Uterus (tissue), 4 donors: ENCODE results near the gene ERI2. TPM values are rescaled to one million over a fixed set of nuclear protein-coding genes. Genes with fewer than 3 reads are reported as not detected.
"Not testable (repeated sequence)": the region's sequence is repeated elsewhere in the genome, so short reads cannot be mapped to it uniquely, and the experiment has no call there.

Source experiments
- DNase-seq, 2 donors: peaks; one replicate each; pipeline ENCODE4 v3.0.0-alpha.2; 2019 to 2020
- H3K27ac ChIP-seq, 2 donors: fragments of 200-600 bp; sonication (generic); 1 replicate in 1 of 2; 2 replicates in 1 of 2; pipeline ENCODE4 v1.5.1; 2016 to 2018
- H3K27me3 ChIP-seq, 2 donors: fragments of 200-600 bp; sonication (generic); one replicate each; pipeline ENCODE4 v1.5.1; 2018 to 2019; ENCODE audit warnings: control low read depth in 1 of 2
- H3K36me3 ChIP-seq, 2 donors: fragments of 200-600 bp; sonication (generic); one replicate each; pipeline ENCODE4 v1.5.1; 2019; ENCODE audit warnings: control low read depth in 1 of 2
- H3K4me1 ChIP-seq, 2 donors: fragments of 200-600 bp; sonication (generic); one replicate each; pipeline ENCODE4 v1.5.1; 2018 to 2019; ENCODE audit warnings: control low read depth in 1 of 2
- H3K4me3 ChIP-seq, 2 donors: fragments of 200-600 bp; sonication (generic); 1 replicate in 1 of 2; 2 replicates in 1 of 2; pipeline ENCODE4 v1.5.1; 2018 to 2019; ENCODE audit warnings: mild to moderate bottlenecking in 1 of 2
- H3K9me3 ChIP-seq, 2 donors: fragments of 200-600 bp; sonication (generic); one replicate each; pipeline ENCODE4 v1.5.1; 2019; ENCODE audit warnings: control low read depth in 1 of 2
- POLR2A ChIP-seq, 2 donors: fragments of 450-650 bp; IDR thresholded peaks; one replicate each; pipeline ENCODE4 v1.6.1; 2016; ENCODE audit warnings: antibody characterized with exemption in 2 of 2, mild to moderate bottlenecking in 1 of 2, moderate library complexity in 1 of 2
- intact Hi-C: fragments of 100-400 bp; cut with DNase I; formaldehyde crosslinking; loops from one replicate; pipeline ENCODE4 v1.15.1; 2023; ENCODE audit warnings: low total_unique reads
- total RNA-seq, 4 donors: library from RNA; depleted of rRNA in 3 of 4; stranded (reverse); fragments of >200 nt in 3 of 4; gene quantifications; one replicate each; pipeline versions ENCODE4 v1.1.0 to v1.2.4, GENCODE V29; 2014 to 2023
- TF ChIP-seq, protein P1 (sequence below), 4 experiments: fragments of 200-600 bp in 2 of 4; fragments of 450-650 bp in 2 of 4; sonication (generic) in 2 of 4; IDR thresholded peaks; one replicate each; pipeline ENCODE4 v1.5.1; 2016 to 2019; ENCODE audit warnings: antibody characterized with exemption in 4 of 4, mild to moderate bottlenecking in 2 of 4, moderate library complexity in 1 of 4
- donor health status: DM: yes; HTN: yes; CAD: no.

Gene ERI2
- total RNA-seq, 4 donors from 2014 or later: 0.88 to 37.3 (median 5.0) TPM

DNA sequence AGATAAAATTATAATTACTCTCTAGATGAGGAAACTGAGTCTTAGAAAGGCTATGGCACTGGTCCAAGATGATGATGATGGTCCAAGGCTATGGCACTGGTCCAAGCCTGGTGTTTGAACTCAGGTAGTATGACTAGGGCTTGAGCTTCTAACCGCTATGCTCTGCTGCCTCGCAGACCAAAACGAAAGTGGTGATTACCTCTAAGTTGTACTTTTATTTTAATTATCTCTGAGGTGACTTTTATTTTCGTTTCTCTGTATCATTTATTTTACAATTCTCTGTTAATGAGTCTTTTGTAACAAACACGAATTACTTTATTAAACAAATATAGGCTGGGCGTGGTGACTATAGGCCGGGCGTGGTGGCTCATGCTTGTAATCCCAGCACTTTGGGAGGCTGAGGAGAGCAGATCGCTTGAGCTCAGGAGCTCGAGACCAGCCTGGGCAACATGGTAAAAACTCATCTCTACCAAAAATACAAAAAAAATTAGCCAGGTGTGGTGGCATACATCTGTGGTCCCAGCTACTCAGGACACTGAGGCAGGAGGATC lies 5.7 kb upstream of the ERI2 start:
- H3K4me3 ChIP-seq: no peak overlapping the region
- no peaks in the 10 kb centered on the region for H3K4me1 ChIP-seq
- intact Hi-C loops: no loop called here
- no peak overlapping the region for H3K27ac ChIP-seq
- TF ChIP-seq, protein P1, sequence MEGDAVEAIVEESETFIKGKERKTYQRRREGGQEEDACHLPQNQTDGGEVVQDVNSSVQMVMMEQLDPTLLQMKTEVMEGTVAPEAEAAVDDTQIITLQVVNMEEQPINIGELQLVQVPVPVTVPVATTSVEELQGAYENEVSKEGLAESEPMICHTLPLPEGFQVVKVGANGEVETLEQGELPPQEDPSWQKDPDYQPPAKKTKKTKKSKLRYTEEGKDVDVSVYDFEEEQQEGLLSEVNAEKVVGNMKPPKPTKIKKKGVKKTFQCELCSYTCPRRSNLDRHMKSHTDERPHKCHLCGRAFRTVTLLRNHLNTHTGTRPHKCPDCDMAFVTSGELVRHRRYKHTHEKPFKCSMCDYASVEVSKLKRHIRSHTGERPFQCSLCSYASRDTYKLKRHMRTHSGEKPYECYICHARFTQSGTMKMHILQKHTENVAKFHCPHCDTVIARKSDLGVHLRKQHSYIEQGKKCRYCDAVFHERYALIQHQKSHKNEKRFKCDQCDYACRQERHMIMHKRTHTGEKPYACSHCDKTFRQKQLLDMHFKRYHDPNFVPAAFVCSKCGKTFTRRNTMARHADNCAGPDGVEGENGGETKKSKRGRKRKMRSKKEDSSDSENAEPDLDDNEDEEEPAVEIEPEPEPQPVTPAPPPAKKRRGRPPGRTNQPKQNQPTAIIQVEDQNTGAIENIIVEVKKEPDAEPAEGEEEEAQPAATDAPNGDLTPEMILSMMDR (IDR thresholded peaks at IDR 0.05): no peak
- TF ChIP-seq POLR2A (IDR thresholded peaks at IDR 0.05): no peak
- H3K36me3 ChIP-seq: no peaks in the 10 kb centered on the region
- no peaks in the 10 kb centered on the region for H3K27me3 ChIP-seq
- no peaks in the 10 kb centered on the region for H3K9me3 ChIP-seq
- no peak for DNase-seq

DNA sequence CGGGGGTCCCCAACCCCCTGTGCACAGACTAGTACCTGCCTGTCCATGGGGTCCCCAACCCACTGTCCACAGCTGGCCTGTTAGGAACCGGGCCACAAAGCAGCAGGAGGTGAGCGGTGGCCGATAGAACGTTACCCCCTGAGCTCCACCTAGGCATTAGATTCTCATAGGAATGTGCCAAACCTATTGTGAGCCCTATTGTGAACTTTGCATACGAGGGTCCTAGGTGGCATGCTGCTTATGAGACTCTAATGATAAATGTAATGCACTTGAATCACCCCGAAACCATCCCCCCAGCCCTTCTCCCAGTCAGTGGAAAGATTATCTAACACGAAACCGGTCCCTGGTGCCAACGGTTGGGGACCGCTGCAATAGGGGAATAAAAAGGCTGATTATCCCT lies 1.6 kb upstream of the ERI2 start:
- intact Hi-C loops: no loop called here

DNA sequence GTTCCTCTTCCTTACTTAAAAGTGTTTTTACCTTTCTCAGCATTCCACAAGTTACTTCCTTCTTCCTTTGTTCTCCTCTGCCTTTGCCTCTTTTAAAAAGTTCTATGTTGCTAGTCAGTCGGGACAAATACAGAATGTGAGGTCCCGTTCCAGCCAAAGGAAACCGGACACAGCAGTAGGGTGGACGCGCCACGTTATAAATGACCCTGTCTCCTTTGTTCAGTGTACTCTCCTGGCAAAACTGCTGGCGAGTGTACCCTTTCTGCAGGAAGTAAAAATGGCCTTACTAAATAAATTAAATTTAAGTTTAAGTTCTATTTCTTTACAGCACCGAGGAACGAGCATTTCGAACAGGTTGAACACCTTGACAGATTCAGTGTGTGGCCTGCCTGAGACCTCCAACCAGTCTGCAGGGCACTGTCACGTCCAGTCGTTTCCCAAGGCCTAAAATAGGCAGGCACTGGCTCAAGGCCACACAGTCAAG lies 546 bp downstream of the ERI2 start:
- intact Hi-C loops: not testable (repeated sequence)
- peak overlapping the region; percentile 90 to 95 for H3K27ac ChIP-seq

More for the DNA sequence above, 1.6 kb upstream of the ERI2 start:
- no peaks in the 10 kb centered on the region for H3K9me3 ChIP-seq
- no peak overlapping the region for H3K27ac ChIP-seq
- no peak overlapping the region for H3K4me3 ChIP-seq
- H3K4me1 ChIP-seq: no peaks in the 10 kb centered on the region
- TF ChIP-seq, protein P1 (IDR thresholded peaks at IDR 0.05): no peak
- TF ChIP-seq POLR2A (IDR thresholded peaks at IDR 0.05): no peak
- no peaks in the 10 kb centered on the region for H3K36me3 ChIP-seq
- no peak for DNase-seq
- no peaks in the 10 kb centered on the region for H3K27me3 ChIP-seq

DNA sequence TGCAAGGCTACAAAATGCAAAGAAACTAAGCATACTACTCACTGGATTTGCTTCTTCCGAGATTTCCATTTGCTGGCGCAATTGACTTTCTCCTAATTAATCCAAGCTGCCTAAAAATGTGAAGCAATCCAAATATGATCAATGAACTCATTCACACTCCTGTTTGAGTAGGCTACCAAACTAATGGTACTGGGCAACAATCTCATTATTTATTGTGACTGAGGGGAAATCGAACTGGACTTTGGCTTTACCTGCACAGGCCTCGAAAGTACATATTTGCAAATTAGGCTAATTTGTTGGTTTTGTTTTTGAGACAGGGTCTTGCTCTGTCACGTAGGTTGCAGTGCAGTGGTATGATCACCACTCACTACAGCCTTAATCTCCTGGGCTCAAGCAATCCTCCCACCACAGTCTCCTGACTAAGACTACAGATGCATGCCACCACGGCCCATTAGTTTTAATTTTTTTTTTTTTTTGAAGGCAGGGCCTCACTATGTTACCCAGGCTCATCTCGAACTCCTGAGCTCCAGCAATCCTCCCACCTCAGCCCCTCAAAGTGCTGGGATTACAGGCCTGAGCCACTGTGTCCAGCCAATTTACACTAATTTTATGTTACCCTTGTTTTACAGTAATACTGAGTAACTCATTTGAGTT lies 2.6 kb downstream of the ERI2 start:
- H3K4me1 ChIP-seq: no peaks in the 10 kb centered on the region
- DNase-seq: no peak
- H3K9me3 ChIP-seq: no peaks in the 10 kb centered on the region
- no peak overlapping the region for H3K4me3 ChIP-seq
- TF ChIP-seq, protein P1 (IDR thresholded peaks at IDR 0.05): no peak
- no peak for TF ChIP-seq POLR2A (IDR thresholded peaks at IDR 0.05)
- intact Hi-C loops: no loop called here
- H3K27me3 ChIP-seq: no peaks in the 10 kb centered on the region
- H3K27ac ChIP-seq: no peak overlapping the region
- no peaks in the 10 kb centered on the region for H3K36me3 ChIP-seq

More for the DNA sequence above, 546 bp downstream of the ERI2 start:
- H3K9me3 ChIP-seq, H3K36me3 ChIP-seq, H3K4me1 ChIP-seq, H3K27me3 ChIP-seq: not testable (repeated sequence)
- peak in 1 of 2 donors; percentile 22 for DNase-seq
- peak overlapping the region; percentile 73 to 79 for H3K4me3 ChIP-seq

DNA sequence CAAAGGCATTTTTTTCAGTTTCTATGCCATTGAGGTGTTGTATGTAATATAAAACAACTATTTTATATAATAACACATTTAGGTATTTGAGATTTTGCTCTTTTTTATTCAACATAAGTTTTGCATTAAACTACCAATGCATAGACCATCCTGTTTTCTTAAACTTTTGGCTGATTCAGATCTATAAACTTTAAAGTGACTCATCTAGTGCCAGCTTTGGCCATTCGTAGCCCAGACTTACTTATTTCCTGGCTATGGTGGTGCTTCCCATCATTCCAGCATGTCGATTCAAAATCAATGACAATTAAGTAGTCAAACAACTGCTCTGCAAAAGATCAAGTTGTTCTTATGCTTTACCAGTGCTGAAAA lies 3.1 kb downstream of the ERI2 start:
- H3K27me3 ChIP-seq: no peaks in the 10 kb centered on the region
- no peak for DNase-seq
- H3K36me3 ChIP-seq: no peaks in the 10 kb centered on the region
- H3K4me3 ChIP-seq: no peak overlapping the region
- no peak overlapping the region for H3K27ac ChIP-seq
- no peaks in the 10 kb centered on the region for H3K9me3 ChIP-seq
- no peaks in the 10 kb centered on the region for H3K4me1 ChIP-seq
- intact Hi-C loops: no loop called here
- TF ChIP-seq, protein P1 (IDR thresholded peaks at IDR 0.05): no peak
- no peak for TF ChIP-seq POLR2A (IDR thresholded peaks at IDR 0.05)
